ENCODE measurements around the gene SLC19A1.

SLC19A1 gene

GRCh38 chr21:45531393-45532215, 10.6 kb downstream of the SLC19A1 start:
- peak; percentile 24 for DNase-seq

GRCh38 chr21:45531114-45531392, 11.2 kb downstream of the SLC19A1 start:
- peak; percentile 28 for DNase-seq

GRCh38 chr21:45530423-45531113, 11.7 kb downstream of the SLC19A1 start:
- peak; percentile 27 for DNase-seq

GRCh38 chr21:45529785-45530422, 12.3 kb downstream of the SLC19A1 start:
- DNase-seq = peak; percentile 30

- DNase-seq = peak; percentile 26
Measured at GRCh38 chr21:45528981-45529784, 13.1 kb downstream of the SLC19A1 start.

- peak; percentile 34 for DNase-seq
Measured at GRCh38 chr21:45528028-45528705, 14.1 kb downstream of the SLC19A1 start.

GRCh38 chr21:45527151-45527999, 14.9 kb downstream of the SLC19A1 start:
- peak; percentile 27 for DNase-seq

- no peak for DNase-seq
Measured at GRCh38 chr21:45525910-45526306, 16.3 kb downstream of the SLC19A1 start.

- DNase-seq = peak; percentile 40
Measured at GRCh38 chr21:45525153-45525909, 16.9 kb downstream of the SLC19A1 start.

- no peak for DNase-seq
Measured at GRCh38 chr21:45524756-45525152, 17.5 kb downstream of the SLC19A1 start.

GRCh38 chr21:45523411-45524101, 18.7 kb downstream of the SLC19A1 start:
- peak; percentile 35 for DNase-seq

GRCh38 chr21:45522986-45523385, 19.3 kb downstream of the SLC19A1 start:
- DNase-seq = peak; percentile 40

GRCh38 chr21:45522381-45522780, 19.9 kb downstream of the SLC19A1 start:
- peak; percentile 4 for DNase-seq

GRCh38 chr21:45521241-45521640, 21.0 kb downstream of the SLC19A1 start:
- DNase-seq = no peak

- no peak for DNase-seq
Measured at GRCh38 chr21:45519182-45519581, 23.1 kb downstream of the SLC19A1 start.

GRCh38 chr21:45518742-45519141, 23.5 kb downstream of the SLC19A1 start:
- DNase-seq = no peak

GRCh38 chr21:45517249-45518065, 24.8 kb downstream of the SLC19A1 start:
- no peak for DNase-seq

- no peak for DNase-seq
Measured at GRCh38 chr21:45516671-45517151, 25.5 kb downstream of the SLC19A1 start.

GRCh38 chr21:45516071-45516670, 26.1 kb downstream of the SLC19A1 start:
- no peak for DNase-seq
